HAP-1 (cell line): Measurements from ENCODE around the gene LSM5.
A peak's percentile ranks its signal among the peaks of the same experiment; 100 is the strongest.

Experiments used
- DNase-seq, 2 experiments: peaks; one replicate each; pipeline ENCODE4 v3.0.0-alpha.2; 2016 to 2020; ENCODE audit warnings: low spot score in 2 of 2
- H3K27me3 ChIP-seq: fragments of 250-450 bp; sonication (Bioruptor Pico); 2 replicates; pipeline ENCODE4 v1.5.1; 2020; ENCODE audit warnings: low read depth, mild to moderate bottlenecking, moderate library complexity
- H3K36me3 ChIP-seq: fragments of 250-450 bp; sonication (Bioruptor Pico); replicated peaks from 2 replicates; pipeline ENCODE4 v1.5.1; 2020; ENCODE audit warnings: mild to moderate bottlenecking
- H3K4me1 ChIP-seq: fragments of 250-450 bp; sonication (Bioruptor Pico); 2 replicates; pipeline ENCODE4 v1.5.1; 2020; ENCODE audit warnings: mild to moderate bottlenecking
- H3K4me3 ChIP-seq: fragments of 250-450 bp; sonication (Bioruptor Pico); 2 replicates; pipeline ENCODE4 v1.5.1; 2020; ENCODE audit warnings: mild to moderate bottlenecking, moderate library complexity
- H3K9me3 ChIP-seq: fragments of 250-450 bp; sonication (Bioruptor Pico); 2 replicates; pipeline ENCODE4 v1.5.1; 2020; ENCODE audit warnings: mild to moderate bottlenecking, moderate library complexity
- in situ Hi-C: fragments of 300-500 bp; cut with MboI; formaldehyde crosslinking; loops from 3 replicates; pipeline ENCODE4 v1.14.3; 2020; ENCODE audit warnings: low sequenced_read_pairs, inconsistent platforms, mixed read lengths

LSM5 gene

GRCh38 chr7:32490127-32490796, at the start of gene LSM5:
TSS of gene LSM5 (minus strand) at chr7:32490380. CDS start at chr7:32490365, 15 bp downstream.
- in situ Hi-C loops: no loop called here
- peak; percentile 84 to 92 for DNase-seq

DNA sequence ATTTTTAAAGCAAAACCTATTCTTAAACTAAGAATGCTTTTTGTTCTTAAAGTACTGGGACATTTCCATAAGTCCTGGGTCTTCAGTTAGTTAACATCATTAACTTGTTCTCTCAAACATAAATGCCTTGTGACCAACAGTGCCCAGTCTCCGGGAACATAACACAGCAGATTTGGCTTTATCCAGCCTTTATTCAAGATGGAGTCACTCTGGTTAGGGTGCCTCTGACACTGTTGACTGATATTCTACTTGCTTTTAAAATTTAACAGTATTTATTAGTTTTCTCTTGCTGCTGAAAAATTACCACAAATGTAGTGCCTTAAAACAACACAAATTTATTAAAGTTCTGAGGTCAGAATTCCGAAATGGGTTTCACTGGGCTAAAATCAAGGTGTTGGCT, 49.2 kb upstream of the LSM5 start:
- in situ Hi-C loops: no loop called here
- DNase-seq: no peak
- Histone ChIP-seq H3K4me1 (no peaks in the 10 kb centered on the region), H3K27me3 (no peaks in the 10 kb centered on the region), H3K4me3 (no peak overlapping the region), H3K36me3 (no peaks in the 10 kb centered on the region), H3K9me3 (no peaks in the 10 kb centered on the region)

More at GRCh38 chr7:32490127-32490796, at the start of gene LSM5:
- H3K36me3 ChIP-seq: peaks cover 16% of the 10 kb centered on the region
- peak within 1 kb of the TSS; percentile 84 for H3K4me3 ChIP-seq
- H3K9me3 ChIP-seq: no peaks in the 10 kb centered on the region
- H3K4me1 ChIP-seq: peaks cover 4% of the 10 kb centered on the region; the same call in 1 of the 2 replicates
- no peaks in the 10 kb centered on the region for H3K27me3 ChIP-seq

- in situ Hi-C loops: no loop called here
- no peaks in the 10 kb centered on the region for H3K36me3 ChIP-seq
- no peaks in the 10 kb centered on the region for H3K27me3 ChIP-seq
- H3K4me1 ChIP-seq: peaks cover 11% of the 10 kb centered on the region; the same call in 1 of the 2 replicates
- H3K4me3 ChIP-seq: no peak overlapping the region
- no peak for DNase-seq
- H3K9me3 ChIP-seq: no peaks in the 10 kb centered on the region
Measured at GRCh38 chr7:32537760-32538159, 47.6 kb upstream of the LSM5 start.

- H3K9me3 ChIP-seq: no peaks in the 10 kb centered on the region
- DNase-seq: no peak
- no peak overlapping the region for H3K4me3 ChIP-seq
- peaks cover 11% of the 10 kb centered on the region; the same call in 1 of the 2 replicates for H3K4me1 ChIP-seq
- in situ Hi-C loops: no loop called here
- no peaks in the 10 kb centered on the region for H3K36me3 ChIP-seq
- H3K27me3 ChIP-seq: no peaks in the 10 kb centered on the region
Measured at GRCh38 chr7:32536585-32536984, 46.4 kb upstream of the LSM5 start.

GRCh38 chr7:32536016-32536415, 45.8 kb upstream of the LSM5 start:
- H3K9me3 ChIP-seq: no peaks in the 10 kb centered on the region
- no peak overlapping the region for H3K4me3 ChIP-seq
- no peak for DNase-seq
- peaks cover 11% of the 10 kb centered on the region; the same call in 1 of the 2 replicates for H3K4me1 ChIP-seq
- in situ Hi-C loops: no loop called here
- H3K36me3 ChIP-seq: no peaks in the 10 kb centered on the region
- no peaks in the 10 kb centered on the region for H3K27me3 ChIP-seq

DNA sequence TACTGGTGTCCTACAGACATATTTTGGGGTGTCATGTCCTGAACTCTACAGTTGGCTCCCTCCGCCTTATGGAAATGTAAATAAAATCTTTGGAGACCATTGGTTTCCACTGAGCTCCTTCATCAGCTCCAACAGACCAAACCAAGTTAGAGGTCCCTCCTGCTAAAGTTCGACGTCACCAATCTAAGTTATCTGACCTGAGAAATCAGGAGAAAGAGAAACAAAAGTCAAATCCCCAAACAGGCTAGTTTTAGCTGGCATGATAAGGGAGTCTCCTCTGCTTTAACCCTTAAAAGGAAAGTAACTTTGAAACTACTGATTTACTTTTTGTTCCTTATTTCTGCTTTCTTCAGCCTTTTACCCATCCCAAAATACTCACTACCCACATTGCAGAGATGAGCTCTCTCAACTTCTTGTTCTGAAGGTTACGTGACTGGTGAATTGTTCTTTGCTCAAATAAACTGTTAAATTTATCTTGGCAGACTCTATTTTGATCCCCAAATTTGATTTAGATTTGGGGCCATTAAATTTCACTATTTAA, 45.1 kb upstream of the LSM5 start:
- Histone ChIP-seq H3K9me3 (no peaks in the 10 kb centered on the region), H3K4me3 (no peak overlapping the region), H3K4me1 (peaks cover 11% of the 10 kb centered on the region; the same call in 1 of the 2 replicates), H3K27me3 (no peaks in the 10 kb centered on the region), H3K36me3 (no peaks in the 10 kb centered on the region)
- in situ Hi-C loops: no loop called here
- DNase-seq: no peak

DNA sequence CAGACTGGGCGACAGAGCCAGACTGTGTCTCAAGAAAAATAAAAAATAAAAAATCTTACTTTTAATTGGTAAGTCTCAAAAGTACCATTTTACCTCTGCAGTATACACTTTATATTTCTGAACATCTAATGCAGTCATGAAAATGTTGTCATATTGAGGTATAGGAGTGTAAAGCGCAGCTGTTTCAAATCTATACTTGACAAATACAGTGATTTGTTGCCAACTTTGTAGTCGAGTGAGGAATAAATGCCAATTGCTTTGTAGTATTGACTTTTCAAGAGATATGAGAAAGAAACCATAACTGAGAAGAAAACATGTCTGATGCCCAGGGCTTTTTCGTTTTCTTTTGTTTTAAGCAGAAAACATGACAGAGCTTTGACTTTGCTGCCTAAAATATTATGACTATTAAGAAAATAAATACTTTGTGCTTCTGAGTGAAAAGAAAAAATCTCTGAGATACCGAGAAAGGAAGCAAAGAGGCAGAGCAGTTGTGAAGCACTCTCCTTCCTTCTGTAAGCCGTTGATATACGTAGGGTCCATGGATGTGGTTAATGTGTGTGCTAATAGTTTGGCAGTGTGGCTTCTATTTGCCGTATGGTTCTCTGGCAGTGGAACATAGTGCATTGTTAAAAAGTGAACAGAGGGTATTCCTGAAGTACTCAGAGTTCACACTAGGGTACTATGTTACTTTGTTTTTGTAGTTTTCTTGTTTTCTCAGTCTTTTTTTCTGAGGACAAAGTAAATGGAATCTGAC, 43.3 kb upstream of the LSM5 start:
- peaks cover 11% of the 10 kb centered on the region; the same call in 1 of the 2 replicates for H3K4me1 ChIP-seq
- H3K27me3 ChIP-seq: no peaks in the 10 kb centered on the region
- H3K36me3 ChIP-seq: no peaks in the 10 kb centered on the region
- in situ Hi-C loops: no loop called here
- no peak for DNase-seq
- H3K9me3 ChIP-seq: no peaks in the 10 kb centered on the region
- H3K4me3 ChIP-seq: no peak overlapping the region

DNA sequence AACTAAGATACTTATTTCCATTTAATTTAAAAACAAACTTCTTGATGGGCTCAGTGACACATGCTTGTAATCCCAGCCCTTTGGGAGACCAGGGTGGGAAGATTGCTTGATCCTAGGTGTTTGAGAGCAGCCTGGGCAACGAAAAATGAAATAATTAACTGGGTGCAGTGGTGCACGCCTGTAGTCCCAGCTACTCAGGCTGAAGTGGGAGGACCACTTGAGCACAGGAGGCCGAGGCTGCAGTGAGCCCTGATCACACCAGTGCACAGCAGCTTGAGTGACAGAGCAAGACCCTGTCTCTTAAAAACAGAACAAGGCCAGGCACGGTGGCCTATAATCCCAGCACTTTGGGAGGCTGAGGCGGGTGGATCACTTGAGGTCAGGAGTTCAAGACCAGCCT, 42.5 kb upstream of the LSM5 start:
- no peaks in the 10 kb centered on the region for H3K36me3 ChIP-seq
- H3K4me3 ChIP-seq: no peak overlapping the region
- peaks cover 16% of the 10 kb centered on the region for H3K4me1 ChIP-seq
- in situ Hi-C loops: no loop called here
- H3K9me3 ChIP-seq: no peaks in the 10 kb centered on the region
- DNase-seq: no peak
- H3K27me3 ChIP-seq: no peaks in the 10 kb centered on the region

DNA sequence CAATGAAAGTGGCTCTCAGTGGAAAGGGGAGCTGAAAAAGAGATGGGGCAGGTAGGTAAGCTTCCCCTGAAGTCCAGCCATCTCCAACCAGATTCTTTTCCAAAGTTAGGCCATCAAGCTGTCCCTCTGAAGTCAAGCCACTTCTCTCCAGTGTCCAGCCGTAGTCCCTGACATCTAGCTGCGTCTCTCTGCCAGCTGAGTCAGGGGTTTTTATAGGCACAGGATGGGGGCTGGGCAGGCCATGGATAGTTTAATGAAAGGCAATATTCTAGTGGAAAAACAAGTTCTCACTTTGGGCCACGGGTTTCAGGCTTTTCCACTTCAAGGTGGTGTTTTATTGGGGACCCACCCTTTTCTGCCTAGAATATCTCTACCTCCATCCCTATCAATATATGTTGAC, 41.9 kb upstream of the LSM5 start:
- no peak for DNase-seq
- Histone ChIP-seq H3K4me3 (no peak overlapping the region), H3K36me3 (no peaks in the 10 kb centered on the region), H3K27me3 (no peaks in the 10 kb centered on the region), H3K9me3 (no peaks in the 10 kb centered on the region), H3K4me1 (peaks cover 21% of the 10 kb centered on the region)
- in situ Hi-C loops: no loop called here

GRCh38 chr7:32531402-32531801, 41.2 kb upstream of the LSM5 start:
- in situ Hi-C loops: no loop called here
- Histone ChIP-seq H3K4me3 (no peak overlapping the region), H3K27me3 (no peaks in the 10 kb centered on the region), H3K36me3 (no peaks in the 10 kb centered on the region), H3K4me1 (peaks cover 22% of the 10 kb centered on the region), H3K9me3 (no peaks in the 10 kb centered on the region)
- DNase-seq: no peak

DNA sequence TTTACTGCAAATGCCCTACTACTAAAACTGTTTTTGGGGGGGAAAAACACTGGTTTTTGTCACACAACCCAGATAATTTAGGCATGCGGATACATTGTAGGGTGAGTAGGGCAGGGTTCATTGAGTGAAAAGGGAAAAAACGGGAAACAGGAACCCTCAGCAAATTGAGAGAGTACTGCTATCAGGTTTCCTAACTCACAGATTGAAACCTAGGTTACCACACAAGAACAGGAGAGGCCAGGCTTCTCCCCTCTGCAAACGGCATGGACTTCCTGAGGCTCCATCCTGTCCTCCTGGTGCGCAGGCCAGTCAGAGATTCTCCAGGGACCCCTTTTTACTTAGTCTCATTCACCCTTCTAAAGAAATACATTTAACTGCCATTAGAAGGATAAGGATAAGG, 35.7 kb upstream of the LSM5 start:
- peaks cover 11% of the 10 kb centered on the region for H3K4me1 ChIP-seq
- no peak for DNase-seq
- in situ Hi-C loops: no loop called here
- H3K36me3 ChIP-seq: no peaks in the 10 kb centered on the region
- H3K9me3 ChIP-seq: no peaks in the 10 kb centered on the region; the same call in 1 of the 2 replicates
- no peak overlapping the region for H3K4me3 ChIP-seq
- H3K27me3 ChIP-seq: no peaks in the 10 kb centered on the region

DNA sequence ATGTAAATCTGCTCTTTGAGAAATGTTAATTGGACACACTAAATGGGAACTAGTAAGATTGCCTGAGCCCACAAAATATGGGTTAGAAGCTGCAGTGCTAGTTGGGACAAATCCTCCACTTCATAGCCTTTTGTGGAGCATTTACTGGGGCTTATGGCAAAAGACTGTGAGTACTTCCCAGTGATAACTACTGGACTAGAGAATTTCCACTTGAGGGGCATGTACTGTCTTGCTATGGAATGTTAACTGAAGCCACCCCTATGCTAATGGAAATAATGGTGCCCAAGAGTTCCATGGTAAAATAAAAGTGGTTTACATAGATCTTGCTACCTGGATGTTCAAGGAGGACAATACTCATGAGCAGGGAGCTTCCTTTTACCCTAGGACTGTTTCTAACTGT, 34.5 kb upstream of the LSM5 start:
- Histone ChIP-seq H3K27me3 (no peaks in the 10 kb centered on the region), H3K9me3 (peaks cover 12% of the 10 kb centered on the region), H3K4me1 (peaks cover 11% of the 10 kb centered on the region), H3K4me3 (no peak overlapping the region), H3K36me3 (no peaks in the 10 kb centered on the region)
- in situ Hi-C loops: no loop called here
- DNase-seq: no peak

- H3K36me3 ChIP-seq: no peaks in the 10 kb centered on the region
- in situ Hi-C loops: no loop called here
- peaks cover 8% of the 10 kb centered on the region for H3K4me1 ChIP-seq
- peaks cover 19% of the 10 kb centered on the region for H3K9me3 ChIP-seq
- DNase-seq: no peak
- no peaks in the 10 kb centered on the region for H3K27me3 ChIP-seq
- H3K4me3 ChIP-seq: no peak overlapping the region
Measured at GRCh38 chr7:32522746-32523530, 32.8 kb upstream of the LSM5 start.
